Measurements from ENCODE around the gene ACAD8.
A peak's percentile ranks its signal among the peaks of the same experiment; 100 is the strongest.
"Not testable (repeated sequence)": the region's sequence is repeated elsewhere in the genome, so short reads cannot be mapped to it uniquely, and the experiment has no call there.

ACAD8 gene

DNA sequence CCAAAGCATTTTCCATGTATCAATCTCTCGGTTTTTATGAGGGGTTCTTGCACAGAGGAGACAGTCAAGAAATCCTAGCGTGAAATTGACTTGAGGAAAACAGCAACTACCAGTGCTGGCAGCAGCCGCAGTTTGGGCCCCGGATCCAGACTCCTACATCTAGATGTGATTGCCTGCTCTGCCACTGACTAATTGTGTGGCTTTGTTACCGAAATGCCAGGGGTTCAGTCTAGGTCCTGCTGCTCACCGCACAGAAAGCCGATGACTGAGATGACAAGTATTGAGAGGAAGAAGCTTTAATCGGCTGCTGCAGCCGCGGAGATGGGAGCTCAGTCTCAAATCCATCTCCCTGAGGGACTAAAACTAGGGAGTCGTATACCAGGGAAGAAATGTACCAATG, 14.6 kb downstream of the ACAD8 start:
- no peak for DNase-seq (ENCODE audit: low spot score)

DNA sequence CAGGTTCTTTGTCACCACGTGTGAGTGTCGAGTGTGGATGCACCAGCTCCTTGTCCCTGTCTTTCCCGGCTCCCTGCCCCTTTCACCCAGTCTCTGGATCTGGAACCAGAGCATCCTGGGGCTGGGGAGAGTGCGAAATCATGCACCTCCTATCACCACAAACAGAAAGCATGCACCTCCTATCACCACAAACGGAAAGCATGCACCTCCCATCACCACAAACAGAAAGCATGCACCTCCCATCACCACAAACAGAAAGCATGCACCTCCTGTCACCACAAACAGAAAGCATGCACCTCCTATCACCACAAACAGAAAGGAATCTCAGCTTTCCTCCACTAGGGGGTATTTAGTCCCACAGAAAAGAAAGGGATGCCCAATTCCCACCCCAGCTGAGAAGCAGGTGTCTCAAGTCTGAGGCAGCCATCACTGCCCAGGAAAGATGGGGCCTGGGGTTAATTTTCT, 16.9 kb downstream of the ACAD8 start:
- DNase-seq (ENCODE audit: low spot score): no peak

DNA sequence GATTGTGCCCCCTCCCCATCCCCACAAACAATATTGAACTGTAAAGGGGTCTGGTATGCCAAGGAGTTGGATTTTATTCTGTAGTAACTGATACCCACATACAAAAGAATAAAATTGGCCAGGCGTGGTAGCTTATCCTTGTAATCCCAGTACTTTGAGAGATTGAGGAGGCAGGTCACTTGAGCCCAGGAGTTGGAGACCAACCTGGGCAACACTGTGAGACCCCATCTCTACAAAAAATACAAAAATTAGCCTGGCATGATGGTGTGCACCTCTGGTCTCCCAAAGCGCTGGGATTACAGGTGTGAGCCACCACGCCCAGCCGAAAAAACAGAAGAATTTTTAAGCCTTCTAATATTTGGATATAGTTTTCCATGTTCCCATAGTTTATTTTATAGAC, 18.6 kb downstream of the ACAD8 start:
- no peak for DNase-seq (ENCODE audit: low spot score)

DNA sequence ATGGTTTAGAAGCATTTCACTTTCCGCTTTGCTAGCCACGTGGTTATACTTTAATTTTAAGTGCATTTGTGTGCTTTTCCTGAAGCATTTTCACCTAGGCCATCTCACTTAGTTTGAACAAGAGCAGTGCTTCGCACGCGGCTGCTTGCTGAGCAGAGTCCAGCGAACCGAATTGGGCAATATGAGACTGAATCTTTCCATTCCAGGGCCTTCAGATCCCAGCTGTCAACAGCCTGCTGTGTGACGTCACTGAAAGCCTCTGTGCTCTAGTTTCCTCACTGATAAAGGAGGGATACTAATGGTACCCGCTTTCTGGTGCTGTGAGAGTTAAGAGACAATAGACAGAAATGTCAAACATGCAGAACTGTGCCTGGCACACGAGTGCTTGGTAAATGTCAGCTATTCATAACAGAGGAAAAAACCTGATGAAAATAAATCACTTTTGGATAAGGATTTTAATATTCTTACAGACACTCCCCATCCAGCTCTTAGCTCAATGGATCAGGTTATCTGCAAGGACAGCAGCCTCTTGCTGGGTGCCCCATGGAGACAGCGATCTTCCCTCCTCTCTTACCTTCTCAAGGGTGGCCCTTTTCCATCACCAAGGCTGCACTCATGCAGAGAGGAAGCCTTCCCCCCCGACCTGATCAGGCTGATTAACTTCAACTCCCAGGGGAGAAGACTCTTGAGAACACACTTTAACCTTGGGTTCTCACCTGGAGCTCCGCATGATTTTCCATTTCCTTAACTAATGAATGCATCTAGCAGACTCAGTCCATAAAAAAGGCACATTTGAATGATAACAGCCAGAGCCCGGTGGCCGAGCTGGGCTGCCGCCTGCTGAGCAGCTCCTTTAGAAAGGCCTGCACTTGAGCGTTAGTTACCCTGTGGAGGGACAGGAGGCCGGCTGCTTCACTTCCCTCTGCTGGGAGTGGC, 19.3 kb downstream of the ACAD8 start:
- DNase-seq (ENCODE audit: low spot score): peak; percentile 63

DNA sequence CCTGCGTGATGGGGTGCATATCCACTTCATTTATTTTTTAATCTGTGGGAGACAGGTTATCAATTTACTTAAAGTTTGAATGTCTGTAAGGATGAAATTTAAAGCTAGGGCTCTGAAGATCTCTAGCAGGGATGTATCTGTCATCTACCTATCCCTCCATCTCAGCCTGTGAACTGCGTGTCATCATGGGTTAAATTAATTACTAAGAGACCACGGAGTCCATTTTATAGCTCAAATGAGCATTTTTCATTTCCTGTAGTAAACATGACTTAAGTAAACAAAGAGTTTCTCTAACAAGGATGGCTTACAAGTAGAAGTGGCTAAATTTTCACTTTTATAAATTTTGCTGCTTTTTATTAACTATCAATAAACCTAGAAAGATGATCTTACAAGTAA, 19.9 kb downstream of the ACAD8 start:
- DNase-seq (ENCODE audit: low spot score): no peak

DNA sequence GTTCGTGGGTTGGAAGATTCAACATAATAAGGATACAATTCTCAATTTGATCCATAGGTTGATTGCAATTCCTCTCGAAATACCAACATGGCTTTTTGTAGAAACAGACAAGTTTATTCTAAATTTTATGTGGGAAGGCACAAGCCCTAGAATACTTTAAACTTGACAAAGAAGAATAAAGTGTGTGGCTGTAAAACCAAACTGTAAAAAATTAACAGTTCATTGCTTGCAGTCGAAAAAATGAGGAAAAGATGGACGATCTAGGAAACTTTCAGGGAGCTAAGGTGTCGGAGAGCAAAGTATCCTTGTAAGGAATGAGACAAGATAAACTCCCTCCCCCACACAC, 21.8 kb downstream of the ACAD8 start:
- no peak for DNase-seq (ENCODE audit: low spot score)

DNA sequence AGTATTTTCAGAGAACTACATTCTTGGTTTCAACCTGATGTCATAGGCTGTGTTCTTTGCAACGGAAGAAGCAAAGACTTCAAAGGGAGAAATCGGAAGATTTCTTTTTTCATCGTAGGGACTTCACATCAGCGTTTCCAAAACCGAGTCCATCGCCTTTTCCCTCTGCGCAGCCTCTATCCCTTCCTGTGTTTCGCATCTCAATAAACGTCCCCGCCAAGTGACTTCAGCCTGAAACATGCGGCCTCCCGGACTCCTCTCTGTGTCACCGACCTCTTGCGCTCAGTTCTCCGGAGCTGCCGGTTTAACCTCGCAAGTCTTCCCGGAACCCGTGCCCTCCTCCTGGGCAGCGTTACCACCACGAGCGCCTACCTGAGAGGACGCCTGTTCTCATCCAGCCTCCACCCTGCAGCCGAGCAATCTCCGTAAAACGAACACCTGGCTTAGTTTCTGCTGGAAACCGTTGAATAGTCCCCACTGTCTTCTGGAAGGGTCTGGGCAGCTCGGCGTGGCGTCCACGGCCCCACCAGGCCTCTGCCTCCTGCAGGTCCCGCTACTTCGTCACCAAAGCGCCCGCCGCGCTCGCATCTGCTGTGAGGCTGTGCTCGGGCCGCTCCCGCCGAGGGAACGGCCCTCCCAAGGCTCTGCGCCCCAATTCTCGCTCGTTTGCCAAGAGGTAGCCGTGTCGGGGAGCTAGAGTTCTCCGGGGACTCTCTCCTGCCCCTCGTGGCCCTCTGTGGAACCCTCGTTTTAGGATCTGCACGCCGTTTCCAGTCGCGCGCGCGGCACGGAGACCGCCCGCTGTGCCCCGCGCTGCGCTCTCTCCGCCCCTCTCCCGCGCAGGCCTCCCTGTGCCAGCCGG, 22.4 kb downstream of the ACAD8 start, which contains the start of gene GLB1L3:
Gene GLB1L3, plus strand, starts transcription at position 846 of the 862 bp plus-strand sequence. CDS start 362 bp downstream, outside the sequence.
- DNase-seq (ENCODE audit: low spot score): peak; percentile 50

DNA sequence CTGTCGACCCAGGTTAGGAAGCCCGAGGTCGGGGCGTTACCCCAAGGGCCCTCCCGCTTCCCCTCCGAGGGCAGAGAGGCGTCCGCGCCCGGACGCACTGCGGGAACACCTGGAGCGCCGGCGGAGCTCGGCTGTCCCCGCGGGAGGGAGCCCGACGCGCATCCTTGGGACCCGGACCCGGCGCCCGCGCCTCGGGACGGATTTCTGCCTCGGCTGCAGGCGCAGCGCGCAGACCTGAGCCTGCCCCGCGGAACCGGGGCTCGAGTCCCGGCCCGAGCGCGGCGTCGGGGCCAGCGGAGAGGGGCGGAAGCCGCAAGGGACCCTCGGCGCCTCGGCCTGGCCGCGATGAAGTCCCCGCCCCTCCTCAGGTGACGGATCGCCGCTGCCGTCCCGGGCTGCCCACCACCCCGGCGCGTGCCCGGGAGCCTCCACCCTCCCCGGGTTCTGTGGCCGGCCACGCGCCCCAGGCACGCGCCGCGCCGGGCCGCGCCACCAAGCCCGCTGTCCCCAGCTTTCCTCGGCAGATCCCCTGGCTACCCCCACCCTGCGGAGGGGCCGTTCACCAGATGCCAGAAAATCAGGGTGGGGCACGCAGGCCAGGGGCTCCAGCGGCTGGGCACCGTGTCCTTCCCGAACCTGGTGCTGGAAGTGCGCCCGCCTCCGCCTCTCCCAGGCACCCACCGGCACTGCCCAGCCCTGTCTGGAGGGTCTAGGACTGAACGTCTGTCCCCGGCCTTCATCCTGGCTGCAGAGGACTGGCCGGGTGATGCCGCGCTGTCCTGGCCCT, 23.2 kb downstream of the ACAD8 start:
- no peak for DNase-seq (ENCODE audit: low spot score)

DNA sequence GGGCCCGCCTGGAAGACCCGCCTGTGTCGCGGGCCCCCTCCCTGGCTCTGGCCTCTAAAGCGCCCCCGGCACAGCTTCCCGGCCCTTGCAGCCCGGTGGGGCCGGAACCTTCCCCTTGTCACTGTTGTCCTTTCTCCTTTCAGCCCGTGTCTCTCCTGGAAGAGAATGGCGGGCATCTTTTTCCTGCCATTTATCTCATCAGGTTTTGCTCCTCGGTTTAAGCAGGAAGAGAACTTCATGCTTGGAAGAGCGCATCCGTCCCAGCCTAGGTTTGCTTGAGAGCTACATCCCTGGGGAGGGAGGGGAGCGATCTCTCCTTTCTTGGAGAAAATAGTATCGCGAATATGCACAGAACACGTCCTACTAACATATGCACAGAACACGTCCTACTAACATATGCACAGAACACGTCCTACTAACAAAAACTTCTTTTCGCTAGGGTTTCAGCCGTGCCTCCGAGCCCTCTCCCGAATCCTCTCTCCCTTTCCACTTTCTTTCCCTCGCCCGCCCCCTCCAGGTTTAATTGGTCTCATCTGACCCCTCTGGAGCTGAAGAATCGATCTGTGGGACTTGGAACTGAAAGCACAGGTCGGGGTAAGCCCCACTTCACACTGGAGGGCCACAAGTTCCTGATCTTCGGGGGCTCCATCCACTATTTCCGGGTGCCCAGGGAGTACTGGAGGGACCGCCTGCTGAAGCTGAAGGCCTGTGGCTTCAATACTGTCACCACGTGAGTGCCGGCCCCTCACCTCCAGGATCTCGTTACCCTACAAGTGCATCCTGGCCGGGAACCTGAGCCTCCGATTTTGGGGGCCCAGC, 24.0 kb downstream of the ACAD8 start:
- no peak for DNase-seq (ENCODE audit: low spot score)

DNA sequence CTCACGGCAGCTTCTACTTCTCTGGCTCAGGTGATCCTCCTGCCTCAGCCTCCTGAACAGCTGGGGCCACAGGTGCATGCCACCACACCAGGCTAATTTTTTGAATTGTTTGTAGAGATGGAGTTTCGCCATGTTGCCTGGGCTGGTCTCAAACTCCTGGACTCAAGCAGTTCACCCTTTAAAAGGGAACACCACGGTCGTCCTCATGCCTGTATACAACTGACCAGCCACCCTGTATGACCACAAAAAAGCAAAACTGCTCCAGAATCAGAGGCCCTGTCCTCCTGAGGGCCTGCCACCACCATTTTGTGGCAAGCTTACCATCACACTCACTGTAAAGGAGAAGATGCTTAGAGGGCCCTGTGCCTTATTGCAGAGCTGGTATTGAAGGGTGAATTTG, 25.0 kb downstream of the ACAD8 start:
- no peak for DNase-seq (ENCODE audit: low spot score)

DNA sequence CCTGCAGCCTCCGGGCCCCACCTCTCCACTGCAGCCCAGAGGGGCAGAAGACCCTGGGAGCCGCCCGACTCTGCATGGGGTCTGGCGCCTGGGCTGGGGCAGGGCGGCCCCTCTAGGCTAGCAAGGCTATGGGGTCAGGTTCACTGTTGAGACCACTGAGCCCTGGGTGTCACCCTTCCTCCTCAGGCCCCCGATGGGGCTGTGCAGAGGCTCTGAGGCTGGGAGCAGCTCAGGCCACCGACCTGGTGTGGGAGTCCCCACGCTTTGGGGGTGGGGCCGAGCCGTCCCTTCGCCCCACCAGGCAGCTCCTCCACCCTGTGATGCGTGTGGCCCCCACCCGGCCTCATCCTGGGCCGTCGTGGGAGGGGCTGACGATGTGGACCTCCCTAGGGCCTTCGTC, 28.3 kb downstream of the ACAD8 start:
- not testable (repeated sequence) for DNase-seq (ENCODE audit: low spot score)

DNA sequence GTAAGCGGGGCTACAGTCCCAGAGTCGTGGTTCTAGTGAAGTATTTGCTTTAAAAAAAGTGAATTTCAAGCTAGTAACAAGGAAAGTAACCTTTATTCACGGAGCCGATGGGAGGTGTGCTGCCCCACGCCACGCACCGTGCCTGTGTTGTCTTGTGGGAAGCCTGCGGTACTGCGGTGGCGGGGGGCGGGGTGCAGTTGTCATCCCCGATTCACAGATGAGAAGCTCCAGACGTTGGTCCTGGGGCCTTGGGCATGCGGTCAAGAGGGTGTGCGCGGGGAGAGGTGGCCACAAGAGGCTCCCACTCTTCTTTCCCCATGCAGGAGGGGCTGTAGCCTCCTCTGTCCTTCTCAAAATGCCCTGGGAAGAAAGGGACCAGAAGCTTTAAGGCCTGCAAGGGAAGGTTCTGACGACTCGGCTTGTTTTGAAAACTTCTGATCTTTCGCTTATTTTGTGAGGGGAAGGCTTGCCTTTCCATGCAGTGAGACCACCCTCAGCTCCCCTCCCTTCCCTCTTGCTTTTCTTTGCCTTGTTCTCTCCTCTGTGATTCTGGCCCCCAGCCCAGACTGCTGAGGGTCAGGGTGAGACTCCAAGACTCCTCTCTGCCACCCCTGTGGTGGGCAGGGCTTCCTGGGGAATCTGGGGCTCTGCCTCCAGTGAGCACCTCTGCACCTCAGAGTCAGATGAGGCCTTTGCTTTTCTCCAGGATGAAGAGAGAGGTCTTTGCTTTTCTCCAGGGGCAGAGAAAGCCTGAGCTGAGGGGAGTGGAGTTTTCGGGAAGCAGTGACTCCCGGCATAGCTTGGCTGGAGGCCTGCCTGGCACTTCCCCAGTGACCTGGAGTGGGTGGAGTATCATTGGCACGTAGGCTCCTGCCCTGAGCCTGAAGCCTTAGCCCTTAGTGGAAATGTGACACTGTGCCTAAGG, 29.0 kb downstream of the ACAD8 start:
- no peak for DNase-seq (ENCODE audit: low spot score)

DNA sequence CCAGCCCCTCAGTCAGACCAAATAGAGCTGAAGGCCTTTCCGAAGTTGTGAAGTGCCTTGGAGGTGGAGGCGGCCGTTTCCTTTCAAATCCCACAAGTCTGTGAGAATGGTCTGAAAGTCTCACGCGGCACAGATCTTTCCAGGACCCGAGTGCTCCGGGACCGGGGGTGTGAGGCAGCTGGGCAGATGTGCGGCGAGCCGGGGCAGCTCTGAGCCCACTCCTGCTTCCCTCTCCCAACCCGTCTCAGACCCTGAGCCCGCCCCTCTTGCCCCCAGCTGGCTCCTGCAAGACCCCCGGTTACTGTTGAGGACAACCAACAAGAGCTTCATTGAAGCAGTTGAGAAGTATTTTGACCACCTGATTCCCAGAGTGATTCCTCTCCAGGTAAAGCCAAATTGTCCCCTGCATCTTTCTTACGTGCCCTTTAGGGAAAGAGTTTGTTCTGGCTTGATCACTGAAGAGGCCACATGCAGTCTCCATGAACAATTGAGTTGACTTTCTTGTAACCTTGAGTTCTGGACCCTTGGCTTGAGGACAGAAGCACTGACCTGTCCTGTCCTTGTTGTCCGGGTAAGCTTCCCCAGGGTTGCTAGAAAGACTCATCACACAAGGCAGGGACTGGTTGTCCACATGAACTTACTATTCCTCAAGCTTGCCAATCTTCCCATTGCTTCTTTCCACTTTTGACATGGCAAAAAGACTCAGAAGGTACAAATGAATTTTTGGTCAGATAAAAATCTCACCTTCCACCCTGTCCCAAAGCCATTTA, 30.3 kb downstream of the ACAD8 start:
- DNase-seq (ENCODE audit: low spot score): no peak

DNA sequence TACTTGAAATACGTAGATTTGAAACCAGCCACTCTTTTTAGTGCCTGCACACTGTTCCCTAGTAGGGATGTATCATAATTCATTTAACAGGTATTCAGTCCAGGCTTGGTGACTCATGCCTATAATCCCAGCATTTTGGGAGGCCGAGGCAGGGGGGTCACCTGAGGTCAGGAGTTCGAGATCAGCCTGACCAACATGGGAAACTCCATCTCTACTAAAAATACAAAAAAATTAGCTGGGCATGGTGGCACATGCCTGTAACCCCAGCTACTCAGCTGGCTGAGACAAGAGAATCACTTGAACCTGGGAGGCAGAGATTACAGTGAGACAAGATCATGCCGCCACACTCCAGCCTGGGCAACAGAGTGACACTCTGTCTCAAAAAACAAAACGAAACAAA, 31.0 kb downstream of the ACAD8 start:
- DNase-seq (ENCODE audit: low spot score): not testable (repeated sequence)

DNA sequence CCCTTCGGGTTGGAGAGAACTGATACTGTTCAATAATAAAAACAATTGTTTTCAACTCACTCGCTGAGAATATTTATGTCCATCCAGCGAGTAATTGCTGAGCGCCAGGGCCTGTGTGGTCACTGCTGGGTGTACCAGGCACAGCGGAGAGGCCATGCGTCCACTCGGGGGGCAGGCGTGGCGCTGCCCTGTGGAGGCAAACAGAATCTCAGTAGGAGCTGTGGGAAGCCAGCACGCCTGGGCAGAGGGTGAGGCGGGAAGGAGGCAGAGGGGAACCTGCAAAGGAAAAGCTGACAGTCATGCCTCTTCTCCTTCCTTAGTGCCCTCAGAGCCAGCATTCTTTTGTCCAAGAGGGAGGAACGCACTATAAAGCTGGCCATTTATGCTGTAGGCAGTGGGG, 34.2 kb downstream of the ACAD8 start:
- DNase-seq (ENCODE audit: low spot score): no peak

DNA sequence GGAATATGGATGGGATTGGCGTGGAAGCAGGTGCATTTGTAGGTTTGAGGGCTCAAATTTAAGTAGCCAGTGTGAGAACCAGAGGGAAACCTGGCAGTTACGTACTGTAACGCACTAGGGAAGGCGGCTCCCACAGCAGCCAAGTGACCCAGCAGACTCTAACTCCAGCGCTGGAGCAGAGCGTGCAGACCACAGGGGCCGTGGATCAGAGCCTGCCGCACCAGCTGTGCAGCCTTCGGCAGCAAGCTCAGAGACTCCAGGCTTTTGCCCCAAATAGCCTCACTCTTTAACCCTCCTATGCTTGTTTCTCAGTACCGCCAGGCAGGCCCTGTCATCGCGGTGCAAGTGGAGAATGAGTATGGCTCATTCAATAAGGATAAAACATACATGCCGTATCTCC, 35.1 kb downstream of the ACAD8 start:
- no peak for DNase-seq (ENCODE audit: low spot score)

DNA sequence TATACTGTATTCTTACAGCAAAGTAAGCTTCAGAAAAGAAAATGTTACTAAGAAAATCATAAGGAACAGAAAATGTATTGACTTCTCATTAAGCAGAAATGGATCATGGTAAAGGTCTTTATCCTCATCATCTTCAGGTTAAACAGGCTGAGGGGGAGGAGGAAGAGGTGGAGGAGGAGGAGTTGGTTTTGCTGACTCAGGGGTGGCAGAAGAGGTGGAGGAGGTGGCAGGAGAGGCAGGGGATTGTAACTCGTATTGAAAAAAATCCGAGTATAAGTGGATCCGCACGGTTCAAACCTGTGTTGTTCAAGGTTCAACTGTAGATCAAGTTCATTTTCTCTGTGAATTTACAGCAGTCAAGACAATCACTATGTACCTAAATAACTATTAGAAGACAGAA, 35.8 kb downstream of the ACAD8 start:
- DNase-seq (ENCODE audit: low spot score): no peak

DNA sequence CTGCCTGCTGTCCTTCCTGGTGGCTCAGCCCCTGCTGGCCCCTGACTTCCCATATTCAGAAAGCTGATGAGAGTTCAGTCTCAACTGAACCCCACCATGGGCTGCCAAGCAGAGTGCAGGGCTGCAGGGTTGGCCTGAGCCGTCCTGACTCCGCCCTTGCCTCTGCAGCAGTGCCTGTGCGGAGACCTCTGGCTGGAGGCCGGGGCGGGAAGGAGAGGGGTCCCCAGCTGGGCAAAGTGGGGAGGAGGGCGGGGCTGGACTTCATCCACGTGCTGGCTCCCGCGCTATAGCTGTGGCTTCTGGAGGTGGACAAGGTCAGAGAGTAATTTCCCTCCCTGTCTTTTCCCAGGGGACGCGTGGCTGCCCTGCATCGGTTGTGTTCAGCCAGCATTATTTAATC, 36.4 kb downstream of the ACAD8 start:
- no peak for DNase-seq (ENCODE audit: low spot score)

DNA sequence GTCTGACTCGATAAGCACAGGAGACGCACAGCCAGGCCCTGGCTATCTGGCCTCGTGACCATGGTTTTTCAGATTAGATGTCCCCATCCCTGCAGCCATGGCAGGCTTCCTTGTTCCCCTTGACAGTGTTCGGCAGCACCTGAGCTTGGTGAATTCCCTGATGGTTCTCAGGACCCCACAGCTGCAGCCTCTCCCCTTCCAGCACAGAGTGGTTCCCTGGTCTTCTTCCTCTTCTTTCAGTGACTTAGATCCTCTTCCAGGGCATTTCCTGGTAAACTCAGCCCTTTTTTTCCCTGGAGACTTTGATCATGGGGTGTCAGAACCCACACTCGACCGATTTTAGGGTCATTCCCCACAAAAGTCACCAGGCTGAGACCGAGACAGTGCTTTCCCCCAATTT, 37.3 kb downstream of the ACAD8 start:
- DNase-seq (ENCODE audit: low spot score): no peak
